HCT116 (cell line): ENCODE results near the gene ZFYVE27. TPM values are rescaled to one million over a fixed set of nuclear protein-coding genes. Genes with fewer than 3 reads are reported as not detected.

Experiments used
- ATAC-seq: fragments of 200-7000 bp; cut with Tn5 transposase; 2 replicates; pipeline ENCODE4 v1.9.1; 2020; ENCODE audit warnings: mild to moderate bottlenecking, moderate library complexity
- BruUV-seq: library from RNA; stranded (reverse); fragments of 400-500 nt; replicated peaks from 2 replicates; lab custom pipeline; 2021; lab: Mats Ljungman, UMichigan
- CTCF ChIA-PET: fragments of 300-600 bp; sonication (Branson Sonifier 250); formaldehyde crosslinking; loops from one replicate; lab custom pipeline; 2021; ENCODE audit warnings: antibody characterized with exemption; lab: Charles Lee
- POLR2A ChIA-PET: fragments of 300-600, 350-600 bp; sonication (Branson Sonifier 250); formaldehyde crosslinking; loops from one replicate; lab custom pipeline; 2021; ENCODE audit warnings: antibody characterized with exemption; lab: Charles Lee
- RAD21 ChIA-PET, 2 experiments: fragments of 300-600 bp; sonication (Branson Sonifier 250); formaldehyde crosslinking; loops; one replicate each; lab custom pipeline; 2023; ENCODE audit warnings: low total read pairs in 2 of 2; ENCODE audit not compliant: uncharacterized antibody in 2 of 2, unreplicated experiment in 2 of 2, low non-redundant PET in 1 of 2; lab: Charles Lee
- DNase-seq: peaks from one replicate; pipeline ENCODE4 v3.0.0-alpha.2; 2010; ENCODE audit warnings: low read depth, low spot score
- H2AFZ ChIP-seq: fragments of 200-600 bp; shearing (Covaris generic), sonication (generic); 2 replicates; pipeline ENCODE4 v1.6.1; 2017; ENCODE audit warnings: low read depth, mixed run types, mixed read lengths, antibody characterized with exemption, low read length; ENCODE audit not compliant: poor library complexity, severe bottlenecking
- H3K27ac ChIP-seq: 2 replicates; pipeline ENCODE4 v1.5.1; 2012; ENCODE audit warnings: low read depth, low read length
- H3K27me3 ChIP-seq: fragments of 200-600 bp; sonication (generic); 2 replicates; pipeline ENCODE4 v1.6.1; 2016; ENCODE audit warnings: mixed run types, low read length, mixed read lengths; ENCODE audit not compliant: insufficient read depth
- H3K36me3 ChIP-seq, 2 experiments: fragments of 200-500 bp in 1 of 2; fragments of 200-600 bp in 1 of 2; sonication (Bioruptor generic) in 1 of 2; sonication (generic) in 1 of 2; 2 replicates each; pipeline versions ENCODE4 v1.5.1 to v1.6.1; 2014 to 2016; ENCODE audit warnings: low read length in 2 of 2, inconsistent platforms in 1 of 2, mixed read lengths in 1 of 2, mixed run types in 1 of 2; ENCODE audit not compliant: insufficient read depth in 2 of 2, control insufficient read depth in 1 of 2
- H3K4me1 ChIP-seq, 2 experiments: fragments of 200-600 bp in 1 of 2; sonication (generic) in 1 of 2; 2 replicates each; pipeline versions ENCODE4 v1.5.1 to v1.6.1; 2012 to 2017; ENCODE audit warnings: low read length in 2 of 2, inconsistent platforms in 1 of 2, mild to moderate bottlenecking in 1 of 2, mixed read lengths in 1 of 2, mixed run types in 1 of 2, moderate library complexity in 1 of 2; ENCODE audit not compliant: insufficient read depth in 2 of 2, control insufficient read depth in 1 of 2
- H3K4me2 ChIP-seq: fragments of 200-600 bp; sonication (generic); 2 replicates; pipeline ENCODE4 v1.6.1; 2017; ENCODE audit warnings: mixed run types, low read length, mixed read lengths
- H3K4me3 ChIP-seq, 2 experiments: fragments of 200-600 bp in 1 of 2; sonication (generic) in 1 of 2; replicated peaks in 1 of 2; 2 replicates each; pipeline ENCODE4 v1.5.1; 2011 to 2016; ENCODE audit warnings: low read length in 2 of 2, control low read depth in 1 of 2, low read depth in 1 of 2, mild to moderate bottlenecking in 1 of 2, mixed read lengths in 1 of 2, mixed run types in 1 of 2
- H3K79me2 ChIP-seq: fragments of 200-600 bp; sonication (generic); 2 replicates; pipeline ENCODE4 v1.6.1; 2017; ENCODE audit warnings: mild to moderate bottlenecking, mixed run types, low read length, moderate library complexity, mixed read lengths; ENCODE audit not compliant: insufficient read depth
- H3K9ac ChIP-seq: fragments of 200-600 bp; sonication (generic); 2 replicates; pipeline ENCODE4 v1.6.1; 2016; ENCODE audit warnings: low read length, mixed read lengths
- H3K9me2 ChIP-seq: fragments of 200-600 bp; sonication (generic), shearing (Covaris generic); 2 replicates; pipeline ENCODE4 v1.6.1; 2017; ENCODE audit warnings: mixed run types, mild to moderate bottlenecking, moderate library complexity; ENCODE audit not compliant: insufficient read depth
- H3K9me3 ChIP-seq, 2 experiments: fragments of 200-500 bp in 1 of 2; fragments of 200-600 bp in 1 of 2; sonication (Bioruptor generic) in 1 of 2; sonication (generic) in 1 of 2; 2 replicates each; pipeline ENCODE4 v1.6.1; 2014 to 2017; ENCODE audit warnings: low read length in 2 of 2, mixed read lengths in 2 of 2, inconsistent platforms in 1 of 2, low read depth in 1 of 2, mild to moderate bottlenecking in 1 of 2, mixed run types in 1 of 2, moderate library complexity in 1 of 2; ENCODE audit not compliant: control insufficient read depth in 1 of 2, insufficient read depth in 1 of 2
- H4K20me1 ChIP-seq: fragments of 200-600 bp; sonication (generic), shearing (Covaris generic); 2 replicates; pipeline ENCODE4 v1.6.1; 2017; ENCODE audit warnings: mixed run types, mild to moderate bottlenecking, moderate library complexity; ENCODE audit not compliant: insufficient read depth
- CBX3 ChIP-seq: IDR thresholded peaks from 2 replicates; pipeline ENCODE4 v1.6.1; 2012; ENCODE audit warnings: low read depth
- EGR1 ChIP-seq: IDR thresholded peaks from 2 replicates; pipeline ENCODE4 v1.6.1; 2012; ENCODE audit warnings: low read depth
- EZH2 ChIP-seq: fragments of 200-600 bp; sonication (generic); IDR thresholded peaks from 2 replicates; pipeline ENCODE4 v1.6.1; 2017; ENCODE audit warnings: antibody characterized with exemption, mixed run types
- EZH2phosphoT487 ChIP-seq: fragments of 200-600 bp; IDR thresholded peaks from 2 replicates; pipeline ENCODE4 v1.6.1; 2018; ENCODE audit warnings: antibody characterized with exemption, borderline replicate concordance
- JUND ChIP-seq: IDR thresholded peaks from 2 replicates; pipeline ENCODE4 v1.6.1; 2012
- SIN3A ChIP-seq: IDR thresholded peaks from 2 replicates; pipeline ENCODE4 v1.6.1; 2012; ENCODE audit warnings: low read depth
- YY1 ChIP-seq: IDR thresholded peaks from 2 replicates; pipeline ENCODE4 v1.6.1; 2011; ENCODE audit warnings: low read length, low read depth, moderate library complexity, mild to moderate bottlenecking; ENCODE audit not compliant: insufficient replicate concordance; ENCODE audit errors: extremely low read depth
- intact Hi-C: fragments of 100-400 bp; cut with micrococcal nuclease; formaldehyde crosslinking; loops from 2 replicates; pipeline ENCODE4 v1.10.0; 2022
- total RNA-seq: library from RNA; stranded (reverse); gene quantifications from one replicate; pipeline ENCODE4 v1.2.1, GENCODE V29; 2021; ENCODE audit not compliant: unreplicated experiment
- TF ChIP-seq, protein P1 (sequence below), 3 experiments: fragments of 200-600 bp in 1 of 3; sonication (generic) in 1 of 3; IDR thresholded peaks in 2 of 3; conservative IDR thresholded peaks in 1 of 3; 2 replicates each; pipeline ENCODE4 v1.5.1; 2012 to 2017; ENCODE audit warnings: low read depth in 2 of 3, low read length in 2 of 3, antibody characterized with exemption in 1 of 3, borderline replicate concordance in 1 of 3, control low read depth in 1 of 3, mild to moderate bottlenecking in 1 of 3, mixed read lengths in 1 of 3, mixed run types in 1 of 3, moderate library complexity in 1 of 3; ENCODE audit not compliant: insufficient read depth in 1 of 3
- TF ChIP-seq, protein P2 (sequence below): IDR thresholded peaks from 2 replicates; pipeline ENCODE4 v1.6.1; 2011; ENCODE audit warnings: mild to moderate bottlenecking, low read length, moderate library complexity; ENCODE audit not compliant: insufficient replicate concordance; ENCODE audit errors: extremely low read depth

The ZFYVE27 gene
- total RNA-seq, 1 experiment from 2014 or later: 28.4 TPM

DNA sequence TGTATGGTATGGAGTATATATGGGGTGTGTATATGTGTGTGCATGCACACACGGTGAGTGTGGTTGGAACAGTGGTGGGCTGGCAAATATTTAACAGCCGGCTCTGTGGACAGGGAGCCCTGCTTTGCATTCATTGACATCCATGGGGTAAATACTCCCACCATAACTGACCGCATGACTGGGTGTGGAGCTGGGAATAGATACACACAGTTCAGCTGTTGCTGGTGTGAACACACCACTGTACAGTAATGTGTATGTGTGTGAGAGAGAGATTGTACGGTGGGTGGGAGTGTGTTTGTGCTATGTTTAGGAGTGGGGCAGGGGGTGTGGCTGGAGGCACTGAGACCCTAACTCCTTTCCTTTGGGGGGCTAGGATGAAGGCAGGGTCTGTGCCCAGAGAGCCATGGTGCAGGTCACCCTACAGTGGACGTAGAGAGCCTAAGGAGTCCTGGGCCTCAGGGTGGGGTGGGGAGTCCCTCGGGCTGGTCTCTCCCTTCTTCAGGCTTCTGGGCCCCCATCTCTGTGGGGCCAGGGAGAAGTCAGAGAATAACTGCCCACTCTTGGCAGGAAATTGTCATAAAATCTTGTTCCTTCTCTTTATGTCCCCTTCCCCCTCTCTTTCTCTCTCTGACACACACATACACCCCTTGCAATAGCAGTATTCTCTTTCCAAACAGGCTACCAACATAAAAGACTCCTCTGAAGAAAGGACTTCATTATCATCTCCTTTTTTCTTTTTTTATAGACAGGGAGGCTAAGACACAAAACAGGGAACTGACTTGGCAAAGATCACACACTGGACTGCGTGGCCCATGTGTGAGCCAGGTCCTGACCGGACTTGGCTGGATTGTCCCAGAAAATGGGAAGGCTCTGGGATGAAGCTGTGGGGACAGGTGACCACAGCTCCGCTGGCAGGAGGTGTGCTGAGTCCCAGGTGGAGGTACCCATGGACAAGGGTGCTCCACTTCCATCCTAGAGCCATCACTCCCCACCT, 31.7 kb downstream of the ZFYVE27 start:
- Histone ChIP-seq H3K79me2 (no peaks in the 10 kb centered on the region), H4K20me1 (no peaks in the 10 kb centered on the region), H3K9ac (no peak overlapping the region), H3K27me3 (no peaks in the 10 kb centered on the region), H3K9me2 (no peaks in the 10 kb centered on the region), H3K4me2 (no peak overlapping the region), H3K27ac (no peak overlapping the region), H3K4me1 (peaks cover 2 to 4% of the 10 kb centered on the region in 2 experiments; a peak in 3 of 4 replicates), H3K9me3 (no peaks in the 10 kb centered on the region), H3K36me3 (no peaks in the 10 kb centered on the region), H3K4me3 (no peak overlapping the region), H2AFZ (no peak overlapping the region)
- ChIA-PET RAD21 (no interaction called here), CTCF (no interaction called here), POLR2A (no interaction called here)
- no peak for DNase-seq
- intact Hi-C loops: no loop called here
- no peak for TF ChIP-seq JUND
- TF ChIP-seq, protein P1, sequence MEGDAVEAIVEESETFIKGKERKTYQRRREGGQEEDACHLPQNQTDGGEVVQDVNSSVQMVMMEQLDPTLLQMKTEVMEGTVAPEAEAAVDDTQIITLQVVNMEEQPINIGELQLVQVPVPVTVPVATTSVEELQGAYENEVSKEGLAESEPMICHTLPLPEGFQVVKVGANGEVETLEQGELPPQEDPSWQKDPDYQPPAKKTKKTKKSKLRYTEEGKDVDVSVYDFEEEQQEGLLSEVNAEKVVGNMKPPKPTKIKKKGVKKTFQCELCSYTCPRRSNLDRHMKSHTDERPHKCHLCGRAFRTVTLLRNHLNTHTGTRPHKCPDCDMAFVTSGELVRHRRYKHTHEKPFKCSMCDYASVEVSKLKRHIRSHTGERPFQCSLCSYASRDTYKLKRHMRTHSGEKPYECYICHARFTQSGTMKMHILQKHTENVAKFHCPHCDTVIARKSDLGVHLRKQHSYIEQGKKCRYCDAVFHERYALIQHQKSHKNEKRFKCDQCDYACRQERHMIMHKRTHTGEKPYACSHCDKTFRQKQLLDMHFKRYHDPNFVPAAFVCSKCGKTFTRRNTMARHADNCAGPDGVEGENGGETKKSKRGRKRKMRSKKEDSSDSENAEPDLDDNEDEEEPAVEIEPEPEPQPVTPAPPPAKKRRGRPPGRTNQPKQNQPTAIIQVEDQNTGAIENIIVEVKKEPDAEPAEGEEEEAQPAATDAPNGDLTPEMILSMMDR (IDR thresholded peaks at IDR 0.05 in 2 of 3, conservative IDR thresholded peaks at IDR 0.05 in 1 of 3; ENCODE audit: borderline replicate concordance in 1 of 3, insufficient read depth in 1 of 3, low read depth in 2 of 3, low read length in 2 of 3): no peak
- BruUV-seq: no TSS peak
- ATAC-seq: no peak

DNA sequence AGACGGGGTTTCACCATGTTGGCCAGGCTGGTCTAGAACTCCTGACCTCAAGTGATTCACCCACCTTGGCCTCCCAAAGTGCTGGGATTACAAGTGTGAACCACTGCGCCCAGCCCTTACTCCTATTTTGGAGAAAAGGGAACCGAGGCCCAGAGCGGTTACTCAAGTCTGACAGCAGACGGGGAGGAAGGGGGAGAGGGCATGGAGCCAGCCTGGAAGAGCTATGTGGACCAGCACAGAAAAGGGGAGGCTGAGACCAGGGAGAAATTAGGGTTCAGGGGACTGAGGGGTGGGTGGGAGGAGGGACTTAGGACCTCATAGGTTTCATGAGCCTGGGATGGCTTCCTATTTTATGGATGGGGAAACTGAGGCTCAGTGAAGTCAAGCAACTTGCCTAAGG, 33.3 kb downstream of the ZFYVE27 start:
- H3K4me3 ChIP-seq: no peak overlapping the region
- H3K4me1 ChIP-seq: no peaks in the 10 kb centered on the region
- ChIA-PET POLR2A (no interaction called here), RAD21 (no interaction called here), CTCF (no interaction called here)
- no peaks in the 10 kb centered on the region for H3K79me2 ChIP-seq
- intact Hi-C loops: no loop called here
- no peak overlapping the region for H3K27ac ChIP-seq
- H3K36me3 ChIP-seq: no peaks in the 10 kb centered on the region
- no peaks in the 10 kb centered on the region for H3K9me2 ChIP-seq
- ATAC-seq (no peak), DNase-seq (no peak)
- no TSS peak for BruUV-seq
- no peaks in the 10 kb centered on the region for H3K27me3 ChIP-seq
- H3K9me3 ChIP-seq: no peaks in the 10 kb centered on the region
- H4K20me1 ChIP-seq: no peaks in the 10 kb centered on the region
- no peak overlapping the region for H3K9ac ChIP-seq
- no peak overlapping the region for H3K4me2 ChIP-seq
- no peak overlapping the region for H2AFZ ChIP-seq
- TF ChIP-seq, protein P2, sequence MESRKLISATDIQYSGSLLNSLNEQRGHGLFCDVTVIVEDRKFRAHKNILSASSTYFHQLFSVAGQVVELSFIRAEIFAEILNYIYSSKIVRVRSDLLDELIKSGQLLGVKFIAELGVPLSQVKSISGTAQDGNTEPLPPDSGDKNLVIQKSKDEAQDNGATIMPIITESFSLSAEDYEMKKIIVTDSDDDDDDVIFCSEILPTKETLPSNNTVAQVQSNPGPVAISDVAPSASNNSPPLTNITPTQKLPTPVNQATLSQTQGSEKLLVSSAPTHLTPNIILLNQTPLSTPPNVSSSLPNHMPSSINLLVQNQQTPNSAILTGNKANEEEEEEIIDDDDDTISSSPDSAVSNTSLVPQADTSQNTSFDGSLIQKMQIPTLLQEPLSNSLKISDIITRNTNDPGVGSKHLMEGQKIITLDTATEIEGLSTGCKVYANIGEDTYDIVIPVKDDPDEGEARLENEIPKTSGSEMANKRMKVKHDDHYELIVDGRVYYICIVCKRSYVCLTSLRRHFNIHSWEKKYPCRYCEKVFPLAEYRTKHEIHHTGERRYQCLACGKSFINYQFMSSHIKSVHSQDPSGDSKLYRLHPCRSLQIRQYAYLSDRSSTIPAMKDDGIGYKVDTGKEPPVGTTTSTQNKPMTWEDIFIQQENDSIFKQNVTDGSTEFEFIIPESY: no peak
- TF ChIP-seq, protein P1 (IDR thresholded peaks at IDR 0.05 in 2 of 3, conservative IDR thresholded peaks at IDR 0.05 in 1 of 3; ENCODE audit: borderline replicate concordance in 1 of 3, insufficient read depth in 1 of 3, low read depth in 2 of 3, low read length in 2 of 3): no peak
- TF ChIP-seq EZH2: no peak
- no peak for TF ChIP-seq EGR1
- TF ChIP-seq SIN3A: no peak
- no peak for TF ChIP-seq EZH2phosphoT487
- TF ChIP-seq YY1: no peak
- TF ChIP-seq CBX3: no peak
